B cell (primary cell): ENCODE data around the gene GPR62. TPM values are rescaled to one million over a fixed set of nuclear protein-coding genes. Genes with fewer than 3 reads are reported as not detected.

Experiments
- ATAC-seq: fragments of 200-7000 bp; cut with Tn5 transposase; one replicate; pipeline ENCODE4 v1.10.0; 2021; ENCODE audit warnings: low read depth, mild to moderate bottlenecking, moderate number of reproducible peaks, moderate library complexity
- CTCF ChIA-PET: fragments of 350-600 bp; sonication (Branson Sonifier 250); formaldehyde crosslinking; loops from one replicate; lab custom pipeline; 2021; ENCODE audit warnings: antibody characterized with exemption, inconsistent platforms; lab: Charles Lee
- POLR2A ChIA-PET: fragments of 350-600 bp; sonication (Branson Sonifier 250); formaldehyde crosslinking; loops from one replicate; lab custom pipeline; 2021; ENCODE audit warnings: antibody characterized with exemption; lab: Charles Lee
- DNase-seq: peaks from one replicate; pipeline ENCODE4 v3.0.0; 2013
- H2AFZ ChIP-seq: 2 replicates; pipeline ENCODE4 v1.6.1; 2012; ENCODE audit warnings: mild to moderate bottlenecking, low read depth, low read length; ENCODE audit not compliant: insufficient read depth, poor library complexity, severe bottlenecking
- H3K27ac ChIP-seq, 2 donors: 1 replicate in 1 of 2; 2 replicates in 1 of 2; pipeline ENCODE4 v1.5.1; 2012 to 2013; ENCODE audit warnings: low read length in 2 of 2, mild to moderate bottlenecking in 2 of 2, moderate library complexity in 1 of 2
- H3K27me3 ChIP-seq, 4 experiments: fragments of 200-600 bp in 1 of 4; sonication (generic) in 1 of 4; replicated peaks in 1 of 4; 1 replicate in 2 of 4; 2 replicates in 2 of 4; pipeline versions ENCODE4 v1.6.1 to v1.7.0; 2013 to 2016; ENCODE audit warnings: low read length in 3 of 4, mild to moderate bottlenecking in 2 of 4, mixed read lengths in 1 of 4, moderate library complexity in 1 of 4; ENCODE audit not compliant: insufficient read depth in 4 of 4, control insufficient read depth in 3 of 4; ENCODE audit errors: control extremely low read depth in 1 of 4
- H3K36me3 ChIP-seq, 2 experiments: replicated peaks in 1 of 2; 1 replicate in 1 of 2; 2 replicates in 1 of 2; pipeline versions ENCODE4 v1.6.1 to v1.7.1; 2013; ENCODE audit warnings: low read length in 1 of 2; ENCODE audit not compliant: insufficient read depth in 2 of 2, control insufficient read depth in 1 of 2; ENCODE audit errors: control extremely low read depth in 1 of 2, extremely low read depth in 1 of 2
- H3K4me1 ChIP-seq, 2 donors: fragments of 200-600 bp in 1 of 2; sonication (generic) in 1 of 2; 1 replicate in 1 of 2; 2 replicates in 1 of 2; pipeline versions ENCODE4 v1.5.1 to v1.6.1; 2013 to 2017; ENCODE audit warnings: low read length in 2 of 2; ENCODE audit not compliant: control insufficient read depth in 2 of 2, insufficient read depth in 2 of 2
- H3K4me2 ChIP-seq: replicated peaks from 2 replicates; pipeline ENCODE3; 2012; ENCODE audit warnings: mild to moderate bottlenecking, low read depth, low read length; ENCODE audit not compliant: poor library complexity, severe bottlenecking
- H3K4me3 ChIP-seq, 5 experiments: fragments of 200-600 bp in 1 of 5; sonication (generic) in 1 of 5; 1 replicate in 3 of 5; 2 replicates in 2 of 5; pipeline versions ENCODE4 v1.5.1 to v1.7.0; 2011 to 2016; ENCODE audit warnings: low read length in 4 of 5, mild to moderate bottlenecking in 4 of 5, low read depth in 2 of 5, control low read depth in 1 of 5, moderate library complexity in 1 of 5; ENCODE audit not compliant: insufficient read depth in 1 of 5; ENCODE audit errors: control extremely low read depth in 1 of 5, extremely low read depth in 1 of 5
- H3K79me2 ChIP-seq: fragments of 200-600 bp; sonication (generic); one replicate; pipeline ENCODE4 v1.6.0; 2016; ENCODE audit warnings: low read length; ENCODE audit not compliant: control insufficient read depth, insufficient read depth
- H3K9ac ChIP-seq: fragments of 200-600 bp; sonication (generic); 2 replicates; pipeline ENCODE4 v1.6.1; 2017; ENCODE audit warnings: mild to moderate bottlenecking, low read length, moderate library complexity
- H3K9me3 ChIP-seq, 3 donors: one replicate each; pipeline versions ENCODE4 v1.6.1 to v1.7.1; 2013; ENCODE audit warnings: low read length in 2 of 3; ENCODE audit not compliant: control insufficient read depth in 2 of 3, insufficient read depth in 1 of 3; ENCODE audit errors: control extremely low read depth in 1 of 3
- H4K20me1 ChIP-seq: 2 replicates; pipeline ENCODE4 v1.6.0; 2012; ENCODE audit warnings: mild to moderate bottlenecking, low read length; ENCODE audit not compliant: insufficient read depth, control insufficient read depth, poor library complexity, severe bottlenecking
- H3K27ac Mint-ChIP-seq: one replicate; pipeline ENCODE4 v1.8.0; 2021; ENCODE audit warnings: mixed read lengths
- H3K27me3 Mint-ChIP-seq: one replicate; pipeline ENCODE4 v1.8.0; 2021; ENCODE audit warnings: mixed read lengths
- H3K4me1 Mint-ChIP-seq: one replicate; pipeline ENCODE4 v1.8.0; 2021; ENCODE audit warnings: mixed read lengths
- H3K4me3 Mint-ChIP-seq: one replicate; pipeline ENCODE4 v1.8.0; 2021; ENCODE audit warnings: mixed read lengths
- H3K9me3 Mint-ChIP-seq: one replicate; pipeline ENCODE4 v1.8.0; 2022; ENCODE audit warnings: mixed read lengths; ENCODE audit not compliant: insufficient read depth
- CTCF ChIP-seq: fragments of 200-600 bp; IDR thresholded peaks from one replicate; pipeline ENCODE4 v1.8.0; 2022; ENCODE audit warnings: antibody characterized with exemption, mild to moderate bottlenecking
- EZH2 ChIP-seq: IDR thresholded peaks from 2 replicates; pipeline ENCODE4 v1.6.1; 2012; ENCODE audit warnings: borderline replicate concordance, low read depth, mild to moderate bottlenecking, moderate library complexity, low read length; ENCODE audit not compliant: insufficient read depth, poor library complexity, severe bottlenecking
- WGBS: methylation state at CpG from one replicate; pipeline ENCODE4 v1.1.5; 2013; ENCODE audit warnings: missing lambda C conversion rate; ENCODE audit not compliant: insufficient coverage; 5-methylcytosine and 5-hydroxymethylcytosine counted together
- intact Hi-C: fragments of 100-400 bp; cut with micrococcal nuclease; formaldehyde crosslinking; loops from one replicate; pipeline ENCODE4 v1.10.0; 2022
- polyA plus RNA-seq: library from polyadenylated mRNA; depleted of rRNA; stranded (reverse); fragments of >200 nt; gene quantifications from 2 replicates; pipeline ENCODE4 v1.2.3, GENCODE V29; 2012
- total RNA-seq, 2 donors: library from RNA; stranded (reverse); fragments of 120-200 nt in 1 of 2; gene quantifications; 1 replicate in 1 of 2; 2 replicates in 1 of 2; pipeline versions ENCODE4 v1.2.3 to v1.2.4, GENCODE V29; 2013 to 2022

The GPR62 gene
- total and polyA plus RNA-seq, 2 donors (not counting 1 experiment from before 2014, with no cell fraction given), result not detected

GRCh38 chr3:51929420-51930003 is 25.7 kb upstream of the GPR62 start:
- no peaks in the 10 kb centered on the region for H3K9me3 ChIP-seq
- no peak for TF ChIP-seq CTCF
- no peak for TF ChIP-seq EZH2
- H2AFZ ChIP-seq, result no peak overlapping the region
- no peak overlapping the region for H3K27ac ChIP-seq
- H3K27ac Mint-ChIP-seq, result no peak overlapping the region
- ChIA-PET CTCF (no interaction called here), POLR2A (no interaction called here)
- H3K27me3 ChIP-seq, result no peaks in the 10 kb centered on the region
- H3K9me3 Mint-ChIP-seq, result no peaks in the 10 kb centered on the region
- H3K4me2 ChIP-seq, result no peak overlapping the region
- H3K4me3 Mint-ChIP-seq, result no peak overlapping the region
- no peaks in the 10 kb centered on the region for H4K20me1 ChIP-seq
- DNase-seq (no peak), ATAC-seq (no peak)
- H3K36me3 ChIP-seq, result peaks cover 3 to 20% of the 10 kb centered on the region in 2 experiments
- no peaks in the 10 kb centered on the region for H3K4me1 Mint-ChIP-seq
- H3K4me3 ChIP-seq, result no peak overlapping the region
- no peak overlapping the region for H3K9ac ChIP-seq
- intact Hi-C loops, result no loop called here
- H3K4me1 ChIP-seq, result no peaks in the 10 kb centered on the region
- WGBS, result 94% methylated on average over 3 of the region's 5 CpGs
- no peaks in the 10 kb centered on the region for H3K79me2 ChIP-seq
- H3K27me3 Mint-ChIP-seq, result no peaks in the 10 kb centered on the region

GRCh38 chr3:51930439-51930838 is 24.7 kb upstream of the GPR62 start:
- no peaks in the 10 kb centered on the region for H3K9me3 ChIP-seq
- no peak overlapping the region for H3K27ac ChIP-seq
- H3K27me3 ChIP-seq, result no peaks in the 10 kb centered on the region
- TF ChIP-seq EZH2, result no peak
- no peak for TF ChIP-seq CTCF
- H3K4me3 ChIP-seq, result no peak overlapping the region
- peaks cover 4 to 29% of the 10 kb centered on the region in 2 experiments for H3K36me3 ChIP-seq
- no peaks in the 10 kb centered on the region for H3K4me1 ChIP-seq
- intact Hi-C loops, result no loop called here
- Mint-ChIP-seq H3K4me3 (no peak overlapping the region), H3K27ac (no peak overlapping the region), H3K9me3 (no peaks in the 10 kb centered on the region), H3K27me3 (no peaks in the 10 kb centered on the region), H3K4me1 (no peaks in the 10 kb centered on the region)
- no peak overlapping the region for H3K4me2 ChIP-seq
- ChIA-PET CTCF (no interaction called here), POLR2A (no interaction called here)
- no peaks in the 10 kb centered on the region for H3K79me2 ChIP-seq
- no peak overlapping the region for H3K9ac ChIP-seq
- ATAC-seq (no peak), DNase-seq (no peak)
- no peaks in the 10 kb centered on the region for H4K20me1 ChIP-seq
- H2AFZ ChIP-seq, result no peak overlapping the region
- whole genome bisulfite sequencing, result 83% methylated on average over 1 of the region's 1 CpG
